RCC 7860 (cell line): ENCODE data around the gene SIL1.

Experiments used
- DNase-seq: peaks from one replicate; pipeline ENCODE4 v3.0.0-alpha.2; 2015; ENCODE audit warnings: low spot score
- FAIRE-seq: peaks from 2 replicates; lab custom pipeline; 2012; peaks lifted over from hg19 to GRCh38; lab: Jason Lieb, UNC

SIL1 gene

DNA sequence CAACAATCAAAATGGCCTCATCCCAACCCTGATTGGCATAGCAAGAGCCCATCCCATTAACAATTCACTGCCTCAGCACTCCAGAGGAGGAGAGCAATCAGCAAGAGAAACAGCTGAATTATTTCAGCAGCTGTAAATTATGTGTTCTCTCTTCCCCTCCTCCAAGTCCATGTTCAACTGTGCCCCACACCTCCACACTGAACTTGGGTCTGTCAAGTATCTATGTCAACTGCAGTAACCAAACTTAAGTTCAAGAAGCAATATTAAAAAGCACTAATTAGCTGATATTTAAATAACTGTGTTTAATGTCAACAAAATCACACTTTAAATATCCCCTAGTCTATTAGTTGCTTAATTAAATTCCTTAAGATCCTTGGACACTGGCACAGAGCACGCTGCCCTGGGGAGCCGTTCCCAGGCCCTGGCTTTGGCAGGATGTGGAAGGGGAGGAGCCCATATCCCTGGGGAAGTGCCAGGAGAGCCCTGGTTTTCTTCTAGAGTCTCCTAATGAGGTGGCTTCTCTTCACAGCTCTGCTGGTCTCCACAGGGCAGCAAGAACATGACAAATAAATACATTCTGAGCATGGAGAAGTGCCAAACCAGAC lies 50.6 kb downstream of the SIL1 start:
- peak; percentile 11 for DNase-seq
- no peak for FAIRE-seq

DNA sequence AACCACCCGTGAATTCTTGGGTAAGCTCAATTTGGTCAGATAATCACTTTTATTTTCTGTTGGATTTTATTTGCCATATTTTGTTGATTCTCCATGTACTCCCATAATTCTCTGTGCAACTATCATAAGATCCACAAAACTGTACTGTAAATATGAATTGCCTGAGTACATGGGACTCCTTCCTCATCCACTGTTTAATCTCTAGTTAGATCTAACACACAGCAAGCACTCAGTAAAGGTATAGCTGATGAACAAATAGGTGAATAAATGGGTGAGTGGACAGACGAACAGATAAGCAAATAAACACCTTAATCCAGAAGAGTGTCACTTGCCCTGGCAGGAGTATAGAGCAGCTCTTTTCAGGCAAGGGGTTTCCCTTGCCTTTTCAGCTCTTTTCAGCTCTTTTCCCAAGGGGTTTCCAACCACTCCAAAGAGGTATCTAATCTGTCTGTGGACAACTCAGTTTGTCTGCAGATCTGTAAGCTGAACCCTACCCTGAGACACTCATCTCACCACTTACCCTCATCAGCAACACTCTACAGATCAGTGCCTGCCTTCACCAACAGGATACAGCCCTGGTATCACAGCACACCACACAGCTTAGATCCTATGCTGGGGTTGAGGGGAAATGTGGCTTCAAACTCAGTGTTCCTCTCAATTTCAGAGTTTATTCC lies 51.2 kb downstream of the SIL1 start:
- no peak for DNase-seq

DNA sequence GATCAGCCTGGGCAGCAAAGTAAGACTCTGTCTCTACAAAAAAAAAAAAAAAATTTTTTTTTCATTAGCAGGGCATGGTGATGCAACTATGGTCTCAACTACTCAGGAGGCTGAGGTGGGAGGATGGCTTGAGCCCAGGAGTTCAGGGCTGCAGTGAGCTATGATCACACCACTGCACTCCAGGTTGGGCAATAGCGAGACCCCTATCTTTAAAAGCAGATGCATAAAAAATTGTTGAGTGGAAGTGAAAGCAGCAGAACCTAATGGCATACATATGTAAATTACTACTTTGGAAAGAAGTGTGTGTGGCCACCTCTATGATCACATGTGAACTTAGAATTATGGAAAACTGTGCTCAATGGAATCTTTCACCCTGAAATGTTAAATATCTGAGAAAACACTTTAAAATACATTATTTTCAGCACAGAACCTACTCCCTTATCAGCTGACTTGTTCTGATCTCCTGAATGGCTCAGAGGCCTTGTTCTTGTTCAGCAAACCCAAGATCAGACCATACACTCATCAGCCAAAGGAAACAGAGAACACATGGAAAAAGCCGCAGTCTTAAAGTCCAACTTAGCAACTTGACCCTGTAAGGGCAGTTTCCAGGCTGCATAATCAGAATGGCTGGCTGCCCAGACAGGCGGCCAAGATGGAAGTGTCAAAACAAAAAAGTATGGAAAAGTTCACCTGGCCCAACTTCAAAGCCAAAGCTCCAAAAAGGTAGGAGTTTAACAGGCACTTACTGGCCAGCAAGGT lies 56.5 kb downstream of the SIL1 start:
- FAIRE-seq (no peak), DNase-seq (no peak)

More for the DNA sequence above, 51.2 kb downstream of the SIL1 start:
- FAIRE-seq = no peak

DNA sequence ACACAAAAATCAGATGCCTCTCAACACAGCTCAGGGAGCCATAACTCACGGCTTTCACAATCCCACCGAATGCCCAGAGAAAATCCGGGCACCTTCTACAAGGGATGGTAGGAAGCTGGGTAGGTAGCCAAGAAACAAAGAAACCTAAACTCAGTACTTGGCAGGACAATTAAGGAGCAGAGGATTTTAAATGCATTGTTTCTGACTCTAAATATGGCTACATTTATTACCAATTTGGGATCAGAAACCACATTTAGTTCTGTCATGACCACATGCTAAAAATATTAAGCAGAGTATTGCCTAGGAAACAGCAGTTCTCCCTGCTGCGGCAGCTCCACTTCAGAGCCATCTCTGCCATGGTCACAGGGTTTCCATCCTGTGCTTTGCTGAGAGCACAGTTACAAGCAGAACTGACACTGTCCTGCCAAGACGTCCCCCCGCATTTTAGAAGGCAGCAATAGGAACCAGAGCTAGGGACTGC lies 57.5 kb downstream of the SIL1 start:
- no peak for FAIRE-seq
- no peak for DNase-seq

DNA sequence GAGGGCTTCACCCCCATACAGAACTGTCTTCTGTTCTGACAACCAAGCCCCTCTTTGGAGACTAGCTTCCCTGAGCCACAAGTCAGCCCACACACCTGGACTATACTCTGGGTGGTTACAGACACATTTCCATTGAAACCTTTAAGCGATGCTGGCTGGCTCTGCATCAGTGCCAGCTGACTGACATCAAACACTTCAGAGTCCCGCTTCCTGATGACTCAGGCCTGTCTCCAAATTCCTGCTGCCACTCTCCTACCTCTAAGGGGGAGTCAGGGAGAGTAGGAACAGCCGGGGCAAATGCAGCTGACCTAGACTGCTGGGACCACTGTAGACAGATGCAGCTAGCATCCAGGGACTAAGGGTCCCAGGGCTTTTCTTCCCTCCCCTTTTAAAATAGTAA lies 59.4 kb downstream of the SIL1 start:
- DNase-seq = peak; percentile 35
- no peak for FAIRE-seq

DNA sequence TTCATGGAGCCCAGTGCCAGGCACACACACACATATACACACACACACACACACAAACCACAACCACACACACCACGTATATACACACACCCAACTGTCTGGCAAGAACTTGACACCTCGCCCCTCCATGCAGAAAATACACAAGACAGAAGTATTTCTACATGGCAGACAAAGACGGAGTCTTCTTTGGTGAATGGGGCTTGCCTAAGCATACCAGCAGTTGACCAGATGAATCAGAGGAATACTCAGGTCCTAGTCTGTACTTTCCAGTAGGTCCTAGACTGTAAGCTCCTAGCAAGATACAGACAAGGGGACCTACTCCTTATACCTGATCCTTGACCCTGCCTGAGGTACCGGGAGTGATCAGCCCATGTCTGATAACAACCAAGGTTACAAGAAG lies 60.1 kb downstream of the SIL1 start:
- DNase-seq (no peak), FAIRE-seq (no peak)

DNA sequence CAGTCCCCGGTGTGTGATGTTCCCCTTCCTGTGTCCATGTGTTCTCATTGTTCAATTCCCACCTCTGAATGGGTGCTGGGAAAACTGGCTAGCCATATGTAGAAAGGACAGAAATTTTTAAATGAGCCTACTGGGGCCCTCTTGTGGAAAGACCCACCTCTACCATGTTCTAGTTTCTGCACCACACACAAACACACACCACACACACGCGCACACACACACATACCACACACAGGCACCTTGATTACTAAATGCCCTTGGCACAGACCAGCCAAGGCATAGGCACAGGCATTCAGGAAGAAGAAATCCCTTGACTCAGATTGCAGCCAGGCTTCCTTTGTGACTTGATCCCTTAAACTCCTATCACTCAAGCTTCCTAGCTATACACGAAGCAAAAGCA lies 60.5 kb downstream of the SIL1 start:
- no peak for FAIRE-seq

DNA sequence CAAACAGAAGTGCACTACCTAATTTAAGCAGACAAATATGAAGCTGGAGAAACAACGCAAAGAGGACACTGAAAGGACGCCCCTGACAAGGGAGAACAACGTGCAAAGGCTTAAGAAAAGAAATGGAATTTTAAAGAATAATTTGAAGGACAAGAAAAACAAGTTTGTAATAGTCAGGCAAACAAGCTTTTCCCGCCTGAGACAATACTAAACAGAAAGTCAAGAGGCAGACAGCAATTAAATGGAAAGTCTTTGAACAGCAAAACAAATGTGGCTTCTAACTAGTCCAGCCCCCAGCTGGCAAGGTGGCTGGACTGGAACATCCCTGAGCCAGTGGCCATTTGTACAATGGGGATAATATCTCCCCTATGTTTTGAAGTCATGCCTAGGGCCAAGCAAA lies 63.3 kb downstream of the SIL1 start:
- DNase-seq = no peak
- FAIRE-seq = no peak

More for the DNA sequence above, 60.5 kb downstream of the SIL1 start:
- DNase-seq = no peak

DNA sequence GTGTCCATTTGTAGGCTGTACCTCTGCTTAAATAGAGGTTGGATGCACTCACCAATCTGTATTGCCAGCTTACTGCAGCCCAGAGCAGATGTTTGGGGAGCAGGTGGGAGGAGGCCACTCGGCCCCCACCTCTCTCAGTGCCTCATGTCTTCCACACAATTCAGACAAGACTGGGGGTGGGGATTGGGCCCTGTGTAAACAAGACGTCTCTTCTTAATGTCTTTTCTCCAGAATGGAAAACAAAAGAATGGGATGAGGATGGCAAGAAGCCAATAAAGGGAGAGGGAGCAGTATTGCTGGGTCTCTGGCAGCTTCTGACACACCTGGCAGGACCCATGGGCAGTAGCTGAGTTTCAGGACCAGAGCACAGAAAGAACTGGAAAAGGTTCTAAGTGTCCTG lies 64.9 kb downstream of the SIL1 start:
- DNase-seq = no peak
- FAIRE-seq = no peak

DNA sequence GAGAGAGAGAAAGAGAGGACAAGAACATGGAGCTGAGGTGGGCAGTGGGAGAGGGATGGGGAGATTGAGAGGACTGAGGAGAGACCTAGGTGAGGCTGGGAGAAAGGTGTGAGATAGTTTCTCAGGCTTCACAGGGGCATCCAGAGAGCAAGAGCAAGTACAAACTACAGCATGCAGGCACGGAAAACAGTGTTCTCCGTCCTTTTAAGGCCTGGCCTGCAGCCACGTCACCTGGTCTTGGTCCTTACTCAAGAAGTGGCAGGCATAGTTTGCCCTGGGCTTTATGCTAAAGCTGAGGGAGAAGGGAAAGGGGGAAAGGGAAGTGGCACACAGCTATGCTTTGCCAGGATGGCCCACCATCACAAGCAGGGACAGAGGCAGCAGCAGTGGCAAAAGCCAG lies 65.7 kb downstream of the SIL1 start:
- no peak for DNase-seq
- FAIRE-seq = no peak

DNA sequence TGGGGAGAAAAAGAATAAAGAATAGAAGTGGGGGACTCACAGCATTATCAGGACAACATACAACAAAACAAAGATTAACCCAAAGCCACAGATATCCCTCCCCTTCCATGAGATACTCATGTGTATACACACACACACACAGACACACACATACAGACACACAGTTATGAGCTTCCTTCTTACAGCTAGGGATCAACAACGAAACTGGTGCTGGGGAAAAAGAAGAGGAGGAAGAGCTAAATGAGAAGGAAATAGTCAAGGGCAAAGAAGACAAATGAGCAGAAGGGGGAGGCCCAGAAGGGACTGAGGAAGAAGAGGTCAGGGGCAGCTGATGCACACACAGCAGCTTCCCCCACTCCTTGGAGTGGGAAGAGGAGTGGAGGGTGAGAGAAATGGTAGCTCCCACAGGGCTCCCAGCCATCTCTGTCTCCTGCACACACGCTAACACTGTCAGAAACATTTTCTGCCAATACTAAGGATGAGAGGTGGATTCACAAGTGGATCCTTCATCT lies 66.2 kb downstream of the SIL1 start:
- DNase-seq (no peak), FAIRE-seq (no peak)

DNA sequence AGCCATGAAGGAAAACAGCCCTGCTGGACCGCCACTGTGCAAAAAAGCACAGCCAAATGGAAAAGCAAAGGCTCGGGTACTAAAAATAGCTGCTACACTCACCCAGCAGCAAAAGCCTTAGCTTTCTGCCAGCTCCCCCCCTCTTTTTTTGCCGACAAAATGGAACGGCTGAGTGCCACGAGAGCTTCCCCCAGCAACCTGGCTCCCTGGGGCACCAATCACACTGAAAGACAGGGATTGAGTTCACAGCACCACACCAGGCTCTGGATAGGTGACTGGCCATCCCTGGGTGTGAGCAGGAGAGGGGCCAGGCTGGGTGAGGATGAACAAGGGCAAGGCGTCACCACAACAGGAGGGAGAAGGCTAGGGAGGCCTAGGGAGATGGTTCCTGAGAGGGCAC lies 66.7 kb downstream of the SIL1 start:
- DNase-seq (no peak), FAIRE-seq (no peak)

DNA sequence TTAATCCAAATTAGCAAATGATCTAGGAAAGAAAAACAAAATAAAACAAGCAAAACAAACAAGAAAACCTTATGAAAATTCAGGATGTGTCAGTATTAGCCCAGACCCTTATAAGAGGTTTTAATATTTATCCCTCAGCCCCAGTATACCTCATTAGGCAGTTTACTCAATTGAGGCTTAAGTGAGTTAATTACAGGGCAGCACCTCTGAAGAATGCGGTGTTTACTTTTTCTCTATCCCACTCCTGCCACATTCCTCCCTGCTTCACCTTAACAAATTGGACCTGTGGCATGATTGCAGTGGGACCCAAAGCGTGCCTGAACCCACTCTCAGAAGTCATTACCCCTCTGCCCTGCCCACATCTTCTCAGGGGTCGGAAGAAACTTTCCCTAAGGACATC lies 67.1 kb downstream of the SIL1 start:
- no peak for FAIRE-seq
- DNase-seq = no peak

DNA sequence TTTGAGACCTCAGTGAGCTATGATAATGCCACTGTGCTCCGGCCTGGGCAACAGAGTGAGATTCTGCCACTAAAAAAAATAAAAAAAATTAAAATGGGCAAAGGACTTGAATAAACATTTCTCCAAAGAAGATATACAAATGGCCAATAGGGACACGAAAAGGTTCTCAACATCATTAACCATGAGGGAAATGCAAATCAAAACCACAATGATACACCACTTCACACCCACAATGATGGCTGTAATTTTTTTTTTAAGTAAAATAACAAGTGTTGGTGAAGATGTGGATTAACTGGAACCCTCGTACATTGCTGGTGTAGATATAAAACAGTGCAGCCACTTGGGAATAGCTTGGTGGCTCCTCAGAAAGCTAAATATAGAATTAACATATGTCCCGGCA lies 68.0 kb downstream of the SIL1 start:
- FAIRE-seq (no peak), DNase-seq (no peak)

DNA sequence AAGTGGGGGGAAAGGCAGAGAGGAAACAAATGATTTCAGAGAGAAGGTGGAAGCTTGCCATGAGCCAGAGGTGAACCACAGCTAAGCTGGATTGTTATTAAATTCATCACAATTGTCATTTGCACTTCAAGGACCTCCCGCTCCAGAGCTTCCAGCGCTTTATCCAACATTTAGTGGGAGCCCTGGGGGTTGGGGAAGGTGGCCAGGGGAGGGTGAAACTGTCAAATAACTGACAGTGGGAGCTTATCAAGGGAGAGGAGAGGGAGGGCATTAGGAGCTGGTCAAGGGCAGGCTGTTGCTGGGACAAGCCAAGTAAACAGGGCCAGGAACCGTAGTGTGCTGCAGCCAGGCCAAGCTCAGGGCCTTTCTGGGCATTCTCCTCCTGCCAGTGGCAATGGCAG lies 71.5 kb downstream of the SIL1 start:
- no peak for FAIRE-seq
- no peak for DNase-seq

DNA sequence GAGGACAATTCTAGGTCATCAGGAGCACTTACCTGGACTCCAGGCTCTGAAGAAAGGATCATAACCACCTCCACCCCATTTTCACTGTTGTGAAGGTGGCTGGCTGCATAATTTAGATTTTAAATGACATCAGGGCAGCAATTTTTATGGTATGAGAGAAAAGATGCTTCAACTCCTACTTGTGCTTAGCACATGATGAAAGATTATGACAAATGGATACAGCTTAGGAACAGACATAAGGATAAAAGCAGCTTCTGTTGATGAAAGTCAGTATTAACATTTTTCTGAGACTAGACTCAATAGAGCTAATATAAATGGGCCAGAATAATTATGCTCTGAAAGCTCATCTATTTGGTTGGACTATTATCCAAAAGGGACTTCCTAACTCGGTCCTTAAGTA lies 72.2 kb downstream of the SIL1 start:
- FAIRE-seq (no peak), DNase-seq (no peak)

DNA sequence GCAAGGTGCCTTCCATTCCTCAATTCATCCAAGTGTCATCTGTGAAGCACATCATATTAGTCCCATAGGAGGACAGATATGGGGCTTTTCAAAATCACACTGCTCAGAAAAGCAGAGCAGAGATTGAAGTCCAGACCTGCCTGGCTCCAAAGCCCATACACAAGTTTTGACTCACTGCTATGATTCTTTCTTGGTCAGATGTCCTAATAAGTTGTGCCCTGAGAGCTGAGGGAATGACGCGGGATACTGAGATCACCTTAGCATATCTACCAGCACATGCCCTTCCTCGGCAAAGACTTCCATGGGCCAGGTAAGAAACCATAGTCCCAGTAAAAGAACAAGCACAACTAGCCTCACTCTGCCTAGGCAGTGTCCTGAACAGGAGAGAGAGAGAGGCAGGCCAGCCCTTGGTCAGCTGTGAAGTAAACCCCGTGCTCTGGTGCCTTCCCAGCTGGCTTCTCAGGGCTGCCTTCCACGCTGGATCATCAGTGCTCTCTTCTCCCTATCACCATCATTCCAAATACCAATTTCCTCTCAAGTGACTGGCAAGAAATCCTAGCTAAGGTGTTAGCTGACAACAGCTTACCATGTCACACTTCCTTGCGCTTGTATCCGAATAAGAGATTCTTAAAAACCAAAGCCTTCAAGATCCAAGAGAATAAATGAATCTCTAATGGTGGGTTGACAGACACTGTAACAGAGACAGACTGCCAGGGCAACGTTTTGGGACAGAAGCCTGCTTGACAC lies 73.2 kb downstream of the SIL1 start:
- no peak for DNase-seq
- FAIRE-seq = no peak

DNA sequence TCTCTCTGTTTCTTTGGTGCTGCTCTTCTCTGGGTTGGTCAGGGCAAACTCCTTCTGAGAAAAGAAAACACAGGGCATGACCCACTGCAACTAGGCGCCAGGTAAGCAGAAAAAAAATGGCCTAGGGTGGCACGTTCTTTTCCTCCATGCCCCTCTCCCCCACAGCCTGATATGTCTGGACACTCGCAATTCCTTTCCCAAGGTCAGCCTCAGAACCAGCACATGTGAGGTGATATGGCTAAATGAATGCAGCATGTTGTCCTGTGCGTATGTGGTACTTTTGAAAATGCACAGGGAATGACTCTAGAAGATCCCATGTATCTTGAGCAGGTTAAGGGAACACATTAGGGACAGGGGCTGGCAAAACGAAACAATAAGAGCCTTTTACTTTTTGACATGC lies 77.0 kb downstream of the SIL1 start:
- no peak for FAIRE-seq
- DNase-seq = no peak

DNA sequence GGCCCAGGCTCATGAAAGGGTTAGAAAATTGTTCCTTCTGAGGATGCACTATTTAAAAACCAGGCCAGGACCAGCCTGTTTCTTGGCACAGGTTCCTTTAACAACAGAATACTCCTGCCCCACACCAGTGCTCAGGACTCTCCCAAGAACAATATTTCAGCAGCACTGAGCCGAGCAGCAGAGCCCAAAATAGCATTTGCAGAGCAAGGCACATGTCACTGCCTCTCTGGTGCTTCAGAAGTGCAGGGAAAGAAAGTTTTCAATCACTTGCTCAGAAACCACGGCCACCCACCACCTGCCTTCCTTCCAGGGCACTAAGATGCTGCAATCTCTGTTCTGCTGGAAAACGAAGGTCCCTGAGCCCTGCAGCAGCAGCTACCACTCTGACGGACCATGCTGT lies 77.6 kb downstream of the SIL1 start:
- FAIRE-seq (no peak), DNase-seq (no peak)

DNA sequence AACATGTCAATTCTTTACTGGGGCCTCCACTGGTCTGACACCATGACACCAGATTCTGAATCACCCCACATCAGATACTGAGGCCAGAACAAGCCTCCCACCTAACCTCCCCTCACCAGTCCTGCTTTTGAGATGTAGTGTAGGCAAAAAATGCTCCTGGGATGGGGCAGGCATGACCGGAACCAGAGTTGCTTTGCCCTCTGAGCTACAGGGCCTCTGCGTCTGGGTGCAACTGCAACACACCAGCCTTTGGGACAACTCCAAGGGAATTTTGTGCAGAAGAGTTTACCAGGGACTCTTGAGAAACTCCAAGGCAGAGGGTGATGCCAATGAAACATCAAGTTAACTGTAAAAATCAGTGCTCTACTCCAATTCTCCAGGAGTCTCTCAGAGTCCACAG lies 79.4 kb downstream of the SIL1 start:
- no peak for FAIRE-seq

DNA sequence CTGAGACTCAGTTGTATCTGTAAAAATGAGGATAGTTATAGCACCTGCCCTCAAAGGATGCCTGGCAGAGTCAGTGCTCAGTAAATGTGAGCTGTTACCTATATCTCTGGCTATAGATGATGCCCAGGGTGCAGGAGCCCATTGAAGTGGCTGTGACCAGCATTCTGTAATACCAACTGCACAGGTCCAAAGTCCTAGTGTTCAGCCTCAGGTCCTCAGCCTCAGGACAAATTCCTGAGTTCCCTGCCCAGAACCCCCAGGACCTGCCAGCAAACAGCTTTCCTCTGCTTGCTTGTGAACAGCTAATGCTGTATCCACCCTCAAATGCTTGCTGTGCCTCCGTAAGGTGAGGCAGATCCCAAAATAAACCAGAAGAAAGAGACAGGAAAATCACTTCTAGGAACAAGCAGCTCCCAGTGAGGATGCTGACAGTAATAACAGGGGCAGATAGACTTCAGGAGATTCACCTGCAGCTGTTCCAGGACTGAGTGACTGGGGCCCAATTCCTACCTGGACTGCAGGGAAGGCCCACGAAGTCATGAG lies 80.8 kb downstream of the SIL1 start:
- DNase-seq = no peak
- no peak for FAIRE-seq

More for the DNA sequence above, 79.4 kb downstream of the SIL1 start:
- DNase-seq = no peak
